Activated T-cell treated with anti-CD3 and anti-CD28 coated beads, Interleukin-2, amount 50 U/mL, for 48 hours (primary cell): Measurements from ENCODE around the gene LLPH.
"Not testable (repeated sequence)": the region's sequence is repeated elsewhere in the genome, so short reads cannot be mapped to it uniquely, and the experiment has no call there.

ENCODE experiments used
- DNase-seq, 2 experiments: peaks; one replicate each; pipeline ENCODE4 v3.0.0-alpha.2; 2020

Gene LLPH

GRCh38 chr12:66130267-66131066 lies at the start of gene LLPH:
LLPH (minus strand) TSS chr12:66130750; CDS start chr12:66129106, 1,644 bp downstream.
- peak; percentile 92 to 93 for DNase-seq

- no peak for DNase-seq
Measured at GRCh38 chr12:66176105-66176900, 45.8 kb upstream of the LLPH start.

- DNase-seq: not testable (repeated sequence)
Measured at GRCh38 chr12:66174391-66175325, 44.1 kb upstream of the LLPH start.

- DNase-seq: no peak
Measured at GRCh38 chr12:66170606-66171005, 40.1 kb upstream of the LLPH start.

- DNase-seq: peak; percentile 89 to 91
Measured at GRCh38 chr12:66169221-66170170, 38.9 kb upstream of the LLPH start, which contains the start of gene TMBIM4. TMBIM4 (minus strand) TSS chr12:66169996; CDS start chr12:66169951, 45 bp downstream.

- DNase-seq: no peak
Measured at GRCh38 chr12:66168410-66168809, 37.9 kb upstream of the LLPH start.

- no peak for DNase-seq
Measured at GRCh38 chr12:66166561-66166960, 36.0 kb upstream of the LLPH start.

GRCh38 chr12:66165141-66165540 lies 34.6 kb upstream of the LLPH start:
- no peak for DNase-seq

- DNase-seq: no peak
Measured at GRCh38 chr12:66164349-66164821, 33.8 kb upstream of the LLPH start.

GRCh38 chr12:66163289-66163688 lies 32.7 kb upstream of the LLPH start:
- DNase-seq: no peak

- no peak for DNase-seq
Measured at GRCh38 chr12:66162701-66163100, 32.2 kb upstream of the LLPH start.

GRCh38 chr12:66160704-66161103 lies 30.2 kb upstream of the LLPH start:
- no peak for DNase-seq

- no peak for DNase-seq
Measured at GRCh38 chr12:66159123-66159522, 28.6 kb upstream of the LLPH start.

GRCh38 chr12:66156654-66157053 lies 26.1 kb upstream of the LLPH start:
- DNase-seq: no peak

- no peak for DNase-seq
Measured at GRCh38 chr12:66154776-66155175, 24.2 kb upstream of the LLPH start.

- DNase-seq: no peak
Measured at GRCh38 chr12:66152732-66153131, 22.2 kb upstream of the LLPH start.

- no peak for DNase-seq
Measured at GRCh38 chr12:66149702-66150398, 19.3 kb upstream of the LLPH start.

GRCh38 chr12:66144791-66145754 lies 14.5 kb upstream of the LLPH start:
- DNase-seq: no peak

GRCh38 chr12:66143868-66144267 lies 13.3 kb upstream of the LLPH start:
- DNase-seq: no peak

GRCh38 chr12:66142826-66143225 lies 12.3 kb upstream of the LLPH start:
- no peak for DNase-seq
